ENCODE data around the gene ATXN7L3. TPM values are rescaled to one million over a fixed set of nuclear protein-coding genes. Genes with fewer than 3 reads are reported as not detected.

Gene ATXN7L3
- total RNA-seq, 1 experiment from 2014 or later, result 48.5 TPM

DNA sequence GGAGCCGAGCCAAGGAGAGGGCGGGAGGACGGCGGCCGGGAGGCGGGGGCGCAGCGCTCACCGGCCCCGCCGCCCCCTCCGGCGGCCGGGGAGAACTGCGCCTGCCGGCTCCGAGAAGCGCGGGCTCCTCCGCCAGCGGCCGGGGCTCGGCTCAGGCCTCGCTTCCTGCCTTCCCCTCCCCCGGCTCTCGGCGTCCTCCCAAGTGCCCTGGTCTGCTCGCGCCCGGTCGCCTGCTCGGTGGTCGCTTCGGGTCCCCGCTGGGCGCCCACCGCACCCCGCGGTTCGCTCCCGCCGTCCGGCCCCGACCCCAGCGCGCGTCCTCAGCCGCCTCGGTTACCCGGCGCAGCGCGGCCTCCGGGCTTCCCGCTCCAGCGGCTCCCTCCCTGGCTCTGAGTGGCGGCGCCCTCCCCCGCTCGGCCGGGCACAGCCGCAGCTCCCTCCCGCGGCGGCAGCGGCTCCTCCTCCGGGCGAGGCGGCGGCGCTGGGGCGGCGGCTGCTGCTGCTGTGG lies 19.5 kb upstream of the ATXN7L3 start:
- DNase-seq (ENCODE audit: low read depth), result peak; percentile 54

DNA sequence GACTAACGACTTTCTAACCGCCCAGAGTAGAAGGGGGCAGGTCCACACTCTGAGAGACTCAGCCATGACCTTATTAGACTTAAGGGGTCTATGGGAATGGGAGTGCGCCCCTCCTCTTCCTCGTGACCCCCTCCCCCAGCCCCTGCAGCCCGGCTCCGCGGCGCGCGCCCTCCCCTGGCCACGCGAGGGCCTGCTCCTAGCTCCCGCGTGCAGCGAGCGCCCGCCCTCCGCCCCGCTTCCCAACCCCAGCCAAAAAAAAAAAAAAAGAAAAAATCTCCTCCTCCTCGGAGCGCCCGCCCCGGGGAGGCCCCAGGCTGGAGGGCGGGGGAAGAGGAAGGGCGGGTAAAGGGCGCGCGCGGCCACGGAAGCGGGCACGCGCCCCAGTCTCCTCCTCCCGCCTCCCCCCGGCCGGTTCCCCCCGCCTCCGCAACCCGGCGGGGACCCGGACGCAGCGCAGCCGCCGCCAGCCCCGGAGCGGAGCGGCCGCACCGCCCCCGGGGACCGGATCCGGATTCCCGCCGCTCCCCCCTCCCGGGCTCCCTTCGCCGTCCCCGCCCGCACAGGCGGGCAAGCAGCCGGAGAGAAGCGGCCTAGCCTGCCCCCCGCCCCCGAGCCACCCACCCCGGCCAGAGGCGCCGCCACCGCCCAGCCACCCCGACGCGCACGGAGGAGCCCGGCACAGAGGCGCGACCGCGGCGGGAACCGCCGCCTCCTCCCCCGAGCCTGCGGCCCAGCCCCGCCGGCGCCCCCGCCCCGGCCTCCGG lies 18.8 kb upstream of the ATXN7L3 start:
- peak; percentile 89 for DNase-seq (ENCODE audit: low read depth)

DNA sequence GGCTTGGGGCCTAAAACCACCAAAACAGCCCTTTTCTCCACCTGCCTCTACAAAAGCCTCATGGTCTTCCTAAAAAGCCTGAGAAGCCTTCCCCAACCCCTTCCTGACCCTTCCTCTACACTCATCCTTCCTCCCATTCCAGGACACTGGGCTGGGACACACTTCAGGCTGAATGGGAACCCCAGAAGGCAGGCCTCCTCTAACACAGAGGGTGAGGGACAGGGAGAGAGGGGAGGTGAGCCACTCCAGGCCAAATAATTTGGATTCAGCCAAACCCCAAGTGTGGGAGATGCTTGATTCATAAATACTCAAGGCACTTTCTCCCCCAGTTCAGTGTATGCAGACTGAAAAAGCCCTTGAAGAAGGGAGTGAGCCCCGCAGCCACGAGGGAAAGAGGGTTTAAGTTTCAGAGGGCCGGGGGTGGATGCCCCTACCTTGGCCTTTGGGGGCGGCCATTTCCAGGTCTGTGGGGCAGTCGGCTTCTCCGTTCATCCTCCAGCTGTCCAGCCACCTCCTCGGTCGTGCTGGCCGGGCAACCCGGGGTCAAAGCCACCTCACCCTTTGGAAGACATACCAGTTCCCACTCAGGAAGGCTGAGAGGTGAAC lies 18.2 kb upstream of the ATXN7L3 start:
- no peak for DNase-seq (ENCODE audit: low read depth)

DNA sequence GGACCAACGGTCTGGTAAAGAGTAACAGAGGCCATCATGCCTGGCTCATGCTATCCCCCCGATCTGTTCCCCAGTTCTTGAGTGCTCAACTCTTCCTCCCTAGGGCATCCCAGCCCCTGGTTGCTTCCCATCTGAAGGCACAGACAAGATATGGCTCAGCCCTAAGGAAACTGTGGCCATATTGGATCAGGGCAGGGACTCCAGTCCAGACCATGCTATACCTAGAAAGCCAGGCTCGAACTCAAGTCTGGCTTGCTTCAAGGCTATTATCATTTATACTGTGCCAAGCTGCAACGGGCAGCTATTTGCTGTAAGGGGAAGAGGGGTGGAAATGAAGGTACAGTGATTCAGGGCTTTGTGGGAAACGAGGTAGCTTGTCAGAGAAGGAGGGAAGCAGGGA lies 17.0 kb upstream of the ATXN7L3 start:
- no peak for DNase-seq (ENCODE audit: low read depth)

DNA sequence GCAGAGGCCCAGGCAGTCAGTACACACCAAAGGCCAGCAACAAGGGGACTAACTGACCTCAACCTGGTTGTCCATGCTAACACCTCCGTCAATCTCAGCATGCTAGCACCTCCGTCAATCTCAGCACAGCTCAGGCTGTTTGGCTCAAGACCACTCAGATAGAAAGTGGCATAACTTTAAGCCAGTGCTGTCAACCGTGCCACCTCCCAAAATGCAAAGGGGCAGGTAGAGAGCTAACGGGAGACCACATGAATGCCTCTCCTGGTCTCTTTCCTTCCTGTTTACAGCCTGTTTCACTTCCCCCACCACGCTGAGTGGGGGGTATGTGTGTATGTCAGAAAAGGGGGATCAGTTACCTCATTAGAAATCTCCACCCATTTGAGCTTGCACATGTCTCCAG lies 16.5 kb upstream of the ATXN7L3 start:
- DNase-seq (ENCODE audit: low read depth), result no peak

DNA sequence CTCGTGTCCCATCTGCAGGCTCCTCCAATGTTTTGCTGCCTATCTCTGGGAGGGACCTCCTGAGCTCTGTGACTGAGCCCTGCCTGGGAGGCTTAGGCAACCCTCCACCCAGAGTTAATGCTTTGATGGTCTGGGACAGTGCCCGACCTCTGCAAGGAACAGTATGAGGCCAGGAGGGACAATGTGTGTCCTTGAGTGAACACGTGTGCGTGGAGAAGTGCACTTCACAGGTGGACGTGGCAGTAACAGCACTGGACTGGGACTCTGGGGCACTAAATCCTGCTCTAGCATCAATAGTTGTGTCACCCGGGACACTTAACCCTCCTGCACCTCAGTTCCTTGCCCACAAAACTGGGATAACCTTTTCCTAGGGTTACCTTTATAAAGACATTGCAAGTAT lies 15.2 kb upstream of the ATXN7L3 start:
- no peak for DNase-seq (ENCODE audit: low read depth)

DNA sequence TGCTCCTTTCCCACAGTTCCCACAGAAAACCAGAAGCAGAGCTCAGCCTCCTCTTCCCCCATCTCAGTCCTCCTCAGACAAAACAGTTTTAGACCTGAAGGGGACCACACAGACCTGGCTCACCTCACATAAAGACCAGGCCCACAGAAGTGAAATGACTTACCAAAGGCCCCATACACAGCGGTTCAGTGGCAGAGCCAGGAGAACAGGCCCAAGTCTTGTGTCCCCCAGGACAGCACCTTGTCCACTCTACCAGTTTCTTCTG lies 14.5 kb upstream of the ATXN7L3 start:
- no peak for DNase-seq (ENCODE audit: low read depth)

DNA sequence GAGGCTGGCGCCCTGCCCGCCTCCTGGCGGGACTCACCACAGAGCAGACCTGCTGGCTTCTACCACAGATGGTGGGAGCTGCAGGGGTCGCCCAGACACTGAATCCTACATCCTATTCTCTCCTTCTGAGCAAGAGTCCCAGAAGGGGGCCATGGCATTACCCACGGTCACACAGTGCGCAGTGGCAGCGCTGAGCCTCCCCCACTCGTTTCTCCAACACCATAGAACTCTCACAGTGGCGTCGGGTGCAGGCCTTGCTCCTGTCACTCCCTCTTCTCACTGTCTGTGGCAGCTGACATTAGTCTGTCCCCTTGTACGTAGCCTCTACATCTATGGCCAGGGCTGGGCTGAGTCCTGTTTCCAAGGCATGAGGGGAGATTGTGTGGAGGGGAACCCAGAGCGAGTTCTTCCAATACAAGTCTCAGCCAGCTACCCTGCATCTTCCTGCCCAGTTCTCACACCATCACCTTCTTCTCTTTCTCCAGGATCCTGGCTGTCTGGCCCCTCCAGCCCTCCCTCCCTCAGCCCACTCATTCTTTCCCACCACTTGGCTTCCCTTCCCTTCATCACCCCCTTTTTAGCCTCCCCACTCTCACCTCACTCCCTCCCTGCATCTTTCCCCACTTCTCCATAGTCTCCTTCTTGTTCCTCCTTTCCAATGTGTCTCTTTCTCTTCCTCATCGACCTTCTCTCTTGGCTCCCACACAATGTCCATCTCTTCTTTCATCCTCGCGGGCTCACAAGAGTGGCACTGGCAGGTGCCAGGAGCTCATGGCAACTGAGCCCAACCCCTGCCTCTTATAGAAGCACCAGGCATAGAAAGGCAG lies 13.9 kb upstream of the ATXN7L3 start:
- no peak for DNase-seq (ENCODE audit: low read depth)

DNA sequence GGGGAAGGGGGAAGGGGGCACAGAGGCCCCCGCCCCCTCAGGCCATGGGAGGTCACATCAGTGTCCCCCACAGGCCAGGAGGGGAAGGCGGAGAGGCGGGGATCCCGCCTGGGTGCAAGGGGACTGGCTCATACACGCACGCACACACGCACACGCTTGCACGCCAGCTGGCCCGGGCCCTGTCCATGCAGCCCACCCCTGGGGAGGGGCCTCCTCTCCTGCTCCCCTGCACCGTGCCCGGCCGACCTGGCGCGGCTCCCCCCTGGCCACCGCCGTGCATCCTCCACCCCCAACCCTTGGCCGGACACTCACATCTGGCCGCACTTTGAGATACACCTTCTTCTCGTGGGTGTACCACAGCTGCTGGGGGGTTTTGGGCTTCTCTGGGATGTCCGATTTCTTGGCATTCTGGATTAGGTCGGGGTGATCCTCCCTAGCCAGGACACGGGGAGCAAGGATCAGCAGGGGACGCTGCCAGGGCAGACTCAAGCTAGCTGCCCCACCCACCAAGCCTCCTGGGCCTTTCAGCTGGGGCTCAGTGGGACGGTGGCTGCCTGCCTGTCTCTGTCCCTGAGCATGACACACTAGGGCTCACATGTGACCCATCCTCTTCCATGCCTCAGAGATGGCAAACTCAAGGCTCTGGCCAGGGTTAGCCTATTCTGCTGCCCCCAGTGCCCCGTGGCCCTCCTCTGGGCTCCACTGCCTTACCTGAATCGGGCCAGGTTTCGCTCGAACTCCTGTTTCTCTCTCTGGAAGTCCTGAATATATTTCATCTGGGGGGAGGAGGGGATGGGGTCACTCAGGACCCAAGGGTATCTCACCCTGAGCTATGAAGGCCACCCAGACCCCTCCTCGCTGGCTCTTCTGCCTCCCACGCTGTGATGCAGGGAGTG lies 13.1 kb upstream of the ATXN7L3 start:
- DNase-seq (ENCODE audit: low read depth), result no peak

DNA sequence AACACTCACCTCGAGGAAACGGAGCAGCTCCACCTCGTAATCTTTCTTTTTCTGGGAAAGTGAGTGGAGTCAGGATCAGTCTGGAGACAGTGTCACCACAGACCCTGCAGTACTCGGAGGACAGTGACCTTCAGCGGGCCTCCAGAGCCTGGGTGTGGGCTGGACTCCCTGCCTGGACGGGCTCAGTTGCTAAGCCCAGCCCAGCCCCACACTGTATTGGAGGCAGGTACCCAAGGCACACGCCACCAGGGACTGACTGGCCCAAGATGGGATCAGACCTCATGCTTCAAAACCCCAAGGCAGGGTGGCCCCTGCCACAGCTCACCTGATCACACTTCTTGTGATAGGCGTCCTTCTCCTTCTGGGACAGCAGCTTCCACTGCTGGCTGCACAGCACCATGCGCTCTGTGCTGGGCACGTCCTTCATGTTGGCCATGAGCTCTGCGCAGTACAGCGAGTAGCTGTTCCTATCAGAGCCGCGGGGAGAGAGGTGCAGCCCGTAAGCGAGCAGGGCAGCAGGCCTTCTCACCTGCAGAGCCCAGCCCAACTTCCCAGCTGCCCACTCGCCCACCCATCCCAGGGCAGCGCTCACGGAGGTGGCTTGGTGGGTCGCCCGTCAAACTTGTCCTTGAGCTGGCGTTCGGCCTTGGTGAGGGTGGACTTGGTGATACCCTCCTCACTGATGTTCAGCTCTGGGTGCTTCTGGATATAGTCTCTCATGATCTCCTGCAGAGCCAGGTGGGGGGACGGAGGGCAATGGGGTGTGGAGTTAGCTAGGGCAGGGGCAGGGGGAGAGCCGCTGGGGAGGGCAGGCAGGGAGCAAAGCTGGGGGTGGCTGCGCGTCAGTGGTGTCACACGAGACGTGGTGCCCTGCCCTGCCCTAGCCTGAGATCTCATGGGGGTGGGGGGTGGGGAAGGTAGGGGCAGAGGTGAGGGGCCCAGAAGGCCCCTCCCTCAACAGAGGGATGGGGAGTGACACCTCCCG lies 11.9 kb upstream of the ATXN7L3 start:
- DNase-seq (ENCODE audit: low read depth), result no peak

DNA sequence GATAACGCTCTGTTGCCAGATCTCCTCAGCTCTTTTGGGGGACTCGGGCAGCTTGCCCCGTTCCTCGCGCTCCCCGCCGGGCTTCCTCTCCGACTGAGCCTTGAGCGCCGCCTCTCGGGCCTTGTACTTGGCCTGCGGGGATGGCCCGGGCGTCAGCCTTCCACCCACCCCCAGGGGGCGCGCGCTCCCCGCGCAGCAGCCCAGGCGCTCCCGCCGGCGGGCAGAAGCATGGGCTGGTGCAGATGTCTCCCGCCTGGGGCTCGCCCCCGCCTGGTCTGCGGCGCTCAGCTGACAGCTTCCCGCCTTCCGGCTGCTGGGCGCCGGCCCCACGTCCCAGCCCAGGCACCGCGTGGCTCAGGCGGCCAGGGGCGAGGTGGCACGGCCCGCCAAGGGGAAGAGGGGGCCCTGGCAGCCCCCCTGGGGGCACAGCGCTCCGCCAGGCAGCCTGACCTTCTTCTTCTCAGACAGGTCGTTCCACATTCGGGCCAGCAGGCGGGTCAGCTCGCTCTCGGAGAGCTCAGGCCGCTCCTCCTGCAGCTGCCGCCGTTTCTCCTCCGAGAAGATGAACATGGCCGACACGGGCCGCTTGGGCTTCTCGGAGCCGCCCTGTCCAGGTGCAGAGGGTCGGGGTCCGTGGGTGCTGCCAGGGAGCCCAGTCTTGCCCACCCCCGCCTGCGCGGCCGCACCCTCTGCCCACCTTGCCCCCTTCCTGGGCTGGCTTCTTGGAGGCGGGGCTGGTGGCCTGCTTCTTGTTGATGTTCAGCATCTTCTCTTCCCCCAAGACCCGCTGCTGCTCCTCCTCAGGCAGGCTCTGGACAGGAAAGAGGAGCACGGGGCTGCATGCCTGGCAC lies 10.9 kb upstream of the ATXN7L3 start:
- DNase-seq (ENCODE audit: low read depth), result peak; percentile 85

DNA sequence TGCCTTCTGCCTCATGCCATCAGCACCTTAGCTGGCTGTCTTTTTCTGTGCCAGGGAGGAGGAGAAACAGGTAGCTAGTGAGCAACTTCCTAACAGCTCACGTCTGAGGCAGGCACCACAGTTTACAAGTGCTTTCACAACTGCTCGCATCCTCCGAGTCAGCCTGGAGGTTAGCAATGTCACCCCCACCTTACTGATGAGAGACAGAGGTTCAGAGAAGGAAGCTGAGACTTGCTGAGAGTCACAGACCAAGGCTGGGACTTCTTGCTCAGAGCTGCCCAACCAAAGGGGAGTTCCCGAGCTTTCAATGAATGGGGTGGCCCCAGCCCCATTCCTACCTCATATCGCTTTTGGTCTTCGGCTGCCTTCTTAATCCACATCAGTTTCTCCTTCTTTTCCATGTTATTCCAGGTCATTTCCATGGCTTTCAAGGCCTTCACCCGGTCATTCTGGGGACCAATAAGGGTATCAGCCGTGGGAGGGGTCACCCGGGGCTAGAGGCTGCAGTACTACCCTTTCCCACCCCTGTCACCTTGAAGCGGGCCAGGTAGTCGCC lies 10.2 kb upstream of the ATXN7L3 start:
- DNase-seq (ENCODE audit: low read depth), result peak; percentile 60

DNA sequence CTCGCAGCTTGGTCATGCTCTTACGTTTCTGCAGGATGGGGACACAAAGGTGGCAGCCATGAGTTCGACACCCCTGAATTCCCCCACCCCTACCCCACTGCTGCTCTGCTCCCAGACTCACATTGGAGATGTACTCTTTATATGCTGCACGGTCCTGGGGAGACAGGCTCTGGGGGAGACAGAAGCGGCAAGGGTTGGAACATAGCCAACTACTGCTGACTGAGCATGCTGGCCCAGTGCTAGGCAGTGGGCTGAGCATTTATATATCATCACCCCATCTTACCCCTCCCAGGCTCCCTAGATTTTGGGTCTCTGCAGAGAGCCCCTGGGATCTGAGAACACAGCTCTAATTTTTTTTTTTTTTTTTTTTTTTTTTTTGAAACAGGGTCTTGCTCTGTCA lies 8.1 kb upstream of the ATXN7L3 start:
- peak; percentile 44 for DNase-seq (ENCODE audit: low read depth)

DNA sequence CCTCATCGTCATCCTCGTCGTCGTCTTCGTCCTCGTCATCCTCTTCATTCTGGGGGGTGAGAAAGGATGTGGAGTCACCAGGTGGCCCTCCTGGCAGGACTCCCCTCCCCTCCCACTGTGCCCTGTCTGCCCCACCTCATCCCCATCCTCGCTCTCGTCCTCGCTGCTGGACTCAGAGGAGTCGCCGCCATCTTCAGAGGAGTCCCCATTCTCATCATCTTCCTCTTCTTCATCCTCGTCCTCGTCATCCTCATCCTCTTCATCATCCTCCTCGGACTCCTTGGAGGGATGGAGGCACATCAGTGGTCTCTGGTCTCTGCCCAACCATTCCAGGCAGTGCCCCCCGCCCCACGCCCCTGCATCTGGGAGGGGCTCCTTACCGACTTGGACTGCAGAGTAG lies 7.6 kb upstream of the ATXN7L3 start:
- DNase-seq (ENCODE audit: low read depth), result no peak

DNA sequence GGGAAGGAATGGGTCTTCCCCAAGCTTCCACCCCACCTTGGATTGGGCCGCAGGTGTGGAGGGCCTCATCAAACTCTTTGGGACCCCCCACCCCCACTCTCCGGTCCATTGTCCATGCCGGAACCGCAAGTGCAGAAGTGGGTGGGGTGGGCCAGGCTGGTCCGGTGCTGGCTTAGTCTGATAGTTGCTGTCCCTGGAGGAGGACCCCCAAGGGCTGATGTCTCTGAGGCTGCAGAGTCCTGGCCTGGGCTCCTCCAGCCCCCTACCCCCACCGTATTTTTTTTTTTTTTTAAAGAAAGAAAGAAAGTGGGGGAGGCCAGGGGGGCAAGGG lies 7.1 kb upstream of the ATXN7L3 start:
- no peak for DNase-seq (ENCODE audit: low read depth)

DNA sequence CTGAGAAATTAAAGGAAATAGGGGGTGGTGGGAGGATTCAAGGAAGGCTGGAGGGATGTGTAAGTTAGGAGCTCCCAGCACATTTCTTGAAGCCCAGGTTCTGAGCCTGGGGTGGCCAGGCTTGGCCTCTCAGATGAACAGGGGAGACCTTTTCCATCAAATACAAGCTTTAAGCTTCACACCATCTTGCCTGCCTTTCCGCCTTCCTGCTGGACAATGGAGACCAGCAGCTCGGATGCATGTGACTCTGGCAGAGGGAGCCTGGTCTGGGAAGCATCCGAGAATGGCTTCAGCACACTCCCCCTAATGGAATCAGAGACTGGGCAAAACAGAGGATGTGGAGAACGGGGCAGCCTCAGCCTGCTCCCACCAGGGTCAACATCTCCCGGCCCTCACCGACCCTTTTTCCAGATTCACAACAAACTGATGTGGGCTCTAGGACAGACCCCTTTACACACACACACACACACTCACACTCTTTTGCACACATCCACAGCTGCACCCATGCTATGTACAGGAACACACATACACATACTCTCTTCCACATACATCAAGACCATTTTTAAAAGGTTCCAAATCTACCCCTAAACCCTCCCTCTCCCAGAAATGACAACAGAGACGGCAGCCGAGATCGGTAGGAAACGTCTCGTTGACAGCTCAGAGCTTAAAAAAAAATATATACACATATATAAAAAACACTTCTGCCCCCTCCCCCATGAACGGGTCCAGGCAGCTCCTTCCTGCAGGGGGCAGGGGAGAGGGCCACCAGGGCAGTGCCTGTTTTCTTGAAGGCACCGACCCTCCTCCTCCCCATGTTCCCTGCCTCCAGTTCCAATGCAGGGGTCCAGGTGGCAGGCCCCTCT lies 6.5 kb upstream of the ATXN7L3 start:
- DNase-seq (ENCODE audit: low read depth), result no peak

DNA sequence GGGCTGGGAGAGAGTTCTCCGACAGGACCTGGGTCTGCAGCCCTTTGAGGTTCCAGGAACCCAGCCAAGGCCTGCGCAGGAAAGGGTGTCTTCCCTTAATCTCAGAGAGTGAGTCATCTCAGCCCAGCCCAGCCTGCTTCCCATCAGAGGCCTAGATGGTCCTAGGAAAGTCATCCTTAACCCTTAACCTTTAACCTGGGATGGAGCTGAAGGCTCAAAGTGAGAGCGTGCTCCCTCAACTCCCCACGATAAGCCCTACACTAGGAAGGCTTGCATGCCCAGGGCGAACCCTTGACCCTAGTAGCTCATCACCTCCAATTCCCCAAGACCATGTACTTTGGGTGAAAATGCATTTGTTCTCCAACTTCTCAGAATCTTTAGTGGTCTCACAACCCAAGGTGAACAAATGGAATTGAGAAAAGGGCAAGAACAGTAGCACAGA lies 4.8 kb upstream of the ATXN7L3 start:
- peak; percentile 72 for DNase-seq (ENCODE audit: low read depth)
